Tibial nerve (tissue), 4 donors: Measurements from ENCODE around the gene ANXA2.

Experiments
- EP300 ChIP-seq, 2 donors: sonication (generic); formaldehyde crosslinking; IDR thresholded peaks; one replicate each; pipeline ENCODE4 v1.6.1; 2017; ENCODE audit warnings: antibody characterized with exemption in 2 of 2, mild to moderate bottlenecking in 1 of 2
- TF ChIP-seq, protein P1 (sequence below), 5 experiments: fragments of 200-600 bp in 3 of 5; fragments of 450-650 bp in 2 of 5; sonication (generic) in 3 of 5; IDR thresholded peaks; one replicate each; pipeline ENCODE4 v1.5.1; 2016 to 2019; ENCODE audit warnings: antibody characterized with exemption in 5 of 5, mild to moderate bottlenecking in 3 of 5, moderate library complexity in 2 of 5

GRCh38 chr15:60307034-60307433 lies 90.8 kb downstream of the ANXA2 start:
- TF ChIP-seq, protein P1, sequence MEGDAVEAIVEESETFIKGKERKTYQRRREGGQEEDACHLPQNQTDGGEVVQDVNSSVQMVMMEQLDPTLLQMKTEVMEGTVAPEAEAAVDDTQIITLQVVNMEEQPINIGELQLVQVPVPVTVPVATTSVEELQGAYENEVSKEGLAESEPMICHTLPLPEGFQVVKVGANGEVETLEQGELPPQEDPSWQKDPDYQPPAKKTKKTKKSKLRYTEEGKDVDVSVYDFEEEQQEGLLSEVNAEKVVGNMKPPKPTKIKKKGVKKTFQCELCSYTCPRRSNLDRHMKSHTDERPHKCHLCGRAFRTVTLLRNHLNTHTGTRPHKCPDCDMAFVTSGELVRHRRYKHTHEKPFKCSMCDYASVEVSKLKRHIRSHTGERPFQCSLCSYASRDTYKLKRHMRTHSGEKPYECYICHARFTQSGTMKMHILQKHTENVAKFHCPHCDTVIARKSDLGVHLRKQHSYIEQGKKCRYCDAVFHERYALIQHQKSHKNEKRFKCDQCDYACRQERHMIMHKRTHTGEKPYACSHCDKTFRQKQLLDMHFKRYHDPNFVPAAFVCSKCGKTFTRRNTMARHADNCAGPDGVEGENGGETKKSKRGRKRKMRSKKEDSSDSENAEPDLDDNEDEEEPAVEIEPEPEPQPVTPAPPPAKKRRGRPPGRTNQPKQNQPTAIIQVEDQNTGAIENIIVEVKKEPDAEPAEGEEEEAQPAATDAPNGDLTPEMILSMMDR (IDR thresholded peaks at IDR 0.05), result no peak
- no peak for TF ChIP-seq EP300 (IDR thresholded peaks at IDR 0.05)
